Activated gamma-delta T cell (primary cell): Measurements from ENCODE around the gene DOK3.

Source experiments
- DNase-seq: peaks from one replicate; lab custom pipeline; 2025; lab: John Stamatoyannopoulos, UW

Gene DOK3

GRCh38 chr5:177512736-177513380 lies 3.2 kb upstream of the DOK3 start:
- no peak for DNase-seq

- no peak for DNase-seq
These were observed 2.4 kb upstream of the DOK3 start for GRCh38 chr5:177511796-177512675.

GRCh38 chr5:177511181-177511580 lies 1.6 kb upstream of the DOK3 start:
- no peak for DNase-seq

GRCh38 chr5:177510567-177511053 lies 984 bp upstream of the DOK3 start:
- no peak for DNase-seq

- DNase-seq, result no peak
These were observed 453 bp upstream of the DOK3 start for GRCh38 chr5:177509991-177510566.

GRCh38 chr5:177508837-177509236 lies 789 bp downstream of the DOK3 start:
- no peak for DNase-seq

- DNase-seq, result no peak
These were observed 1.4 kb downstream of the DOK3 start for GRCh38 chr5:177508221-177508611.

- DNase-seq, result no peak
These were observed 1.9 kb downstream of the DOK3 start for GRCh38 chr5:177507596-177508220.

- DNase-seq, result no peak
These were observed 2.5 kb downstream of the DOK3 start for GRCh38 chr5:177507165-177507564.

GRCh38 chr5:177505075-177505474 lies 4.6 kb downstream of the DOK3 start:
- DNase-seq, result no peak

GRCh38 chr5:177504086-177505056 lies 5.3 kb downstream of the DOK3 start:
- DNase-seq, result no peak

- no peak for DNase-seq
These were observed 6.1 kb downstream of the DOK3 start for GRCh38 chr5:177503351-177504085.

- DNase-seq, result no peak
These were observed 6.7 kb downstream of the DOK3 start for GRCh38 chr5:177502886-177503285.

GRCh38 chr5:177501874-177502678 lies 7.5 kb downstream of the DOK3 start:
- no peak for DNase-seq

- peak; percentile 48 for DNase-seq
These were observed 8.7 kb downstream of the DOK3 start for GRCh38 chr5:177500685-177501522.

- DNase-seq, result no peak
These were observed 9.8 kb downstream of the DOK3 start for GRCh38 chr5:177499842-177500241.

GRCh38 chr5:177498013-177498787 lies 11.4 kb downstream of the DOK3 start:
- no peak for DNase-seq
